Parathyroid adenoma (tissue), 2 donors: ENCODE measurements around the gene FIBP.

ENCODE experiments used
- H2AFZ ChIP-seq: fragments of 300-600 bp; sonication (generic); one replicate; pipeline ENCODE4 v1.7.0; 2017; ENCODE audit warnings: antibody characterized with exemption, mild to moderate bottlenecking
- H3K27ac ChIP-seq: fragments of 300-600 bp; sonication (generic); one replicate; pipeline ENCODE4 v1.7.0; 2017
- H3K27me3 ChIP-seq: fragments of 300-600 bp; sonication (generic); one replicate; pipeline ENCODE4 v1.7.0; 2017; ENCODE audit warnings: low read length; ENCODE audit not compliant: control insufficient read depth, insufficient read depth
- H3K36me3 ChIP-seq: fragments of 300-600 bp; sonication (generic); one replicate; pipeline ENCODE4 v1.7.0; 2017; ENCODE audit warnings: low read length; ENCODE audit not compliant: control insufficient read depth, insufficient read depth
- H3K4me1 ChIP-seq: fragments of 300-600 bp; sonication (generic); one replicate; pipeline ENCODE4 v1.7.0; 2017; ENCODE audit warnings: control low read depth
- H3K4me2 ChIP-seq: fragments of 300-600 bp; sonication (generic); one replicate; pipeline ENCODE4 v1.7.0; 2017; ENCODE audit warnings: low read length
- H3K4me3 ChIP-seq: fragments of 300-600 bp; sonication (generic); one replicate; pipeline ENCODE4 v1.7.0; 2017; ENCODE audit warnings: low read depth, low read length
- H3K79me2 ChIP-seq: fragments of 300-600 bp; sonication (generic); one replicate; pipeline ENCODE4 v1.7.0; 2017; ENCODE audit warnings: control low read depth
- H3K9ac ChIP-seq: fragments of 300-600 bp; sonication (generic); one replicate; pipeline ENCODE4 v1.7.0; 2017; ENCODE audit warnings: mild to moderate bottlenecking
- H3K9me3 ChIP-seq: fragments of 300-600 bp; sonication (generic); one replicate; pipeline ENCODE4 v1.7.0; 2017; ENCODE audit warnings: low read length; ENCODE audit not compliant: control insufficient read depth
- TF ChIP-seq, protein P1 (sequence below): fragments of 300-600 bp; sonication (generic); IDR thresholded peaks from one replicate; pipeline ENCODE4 v1.7.0; 2017; ENCODE audit warnings: antibody characterized with exemption, mild to moderate bottlenecking
- donor health status: primary hyperparathyroidism.

The FIBP gene

GRCh38 chr11:65917434-65918210 lies 29.4 kb upstream of the FIBP start:
- peak overlapping the region; percentile 86 for H3K4me3 ChIP-seq
- no peaks in the 10 kb centered on the region for H3K36me3 ChIP-seq
- H2AFZ ChIP-seq = no peak overlapping the region
- H3K27me3 ChIP-seq = no peaks in the 10 kb centered on the region
- no peaks in the 10 kb centered on the region for H3K9me3 ChIP-seq
- H3K4me1 ChIP-seq = no peaks in the 10 kb centered on the region
- H3K4me2 ChIP-seq = peak overlapping the region; percentile 96
- TF ChIP-seq, protein P1, sequence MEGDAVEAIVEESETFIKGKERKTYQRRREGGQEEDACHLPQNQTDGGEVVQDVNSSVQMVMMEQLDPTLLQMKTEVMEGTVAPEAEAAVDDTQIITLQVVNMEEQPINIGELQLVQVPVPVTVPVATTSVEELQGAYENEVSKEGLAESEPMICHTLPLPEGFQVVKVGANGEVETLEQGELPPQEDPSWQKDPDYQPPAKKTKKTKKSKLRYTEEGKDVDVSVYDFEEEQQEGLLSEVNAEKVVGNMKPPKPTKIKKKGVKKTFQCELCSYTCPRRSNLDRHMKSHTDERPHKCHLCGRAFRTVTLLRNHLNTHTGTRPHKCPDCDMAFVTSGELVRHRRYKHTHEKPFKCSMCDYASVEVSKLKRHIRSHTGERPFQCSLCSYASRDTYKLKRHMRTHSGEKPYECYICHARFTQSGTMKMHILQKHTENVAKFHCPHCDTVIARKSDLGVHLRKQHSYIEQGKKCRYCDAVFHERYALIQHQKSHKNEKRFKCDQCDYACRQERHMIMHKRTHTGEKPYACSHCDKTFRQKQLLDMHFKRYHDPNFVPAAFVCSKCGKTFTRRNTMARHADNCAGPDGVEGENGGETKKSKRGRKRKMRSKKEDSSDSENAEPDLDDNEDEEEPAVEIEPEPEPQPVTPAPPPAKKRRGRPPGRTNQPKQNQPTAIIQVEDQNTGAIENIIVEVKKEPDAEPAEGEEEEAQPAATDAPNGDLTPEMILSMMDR = no peak
- H3K79me2 ChIP-seq = peaks cover 2% of the 10 kb centered on the region
- no peak overlapping the region for H3K27ac ChIP-seq
- H3K9ac ChIP-seq = no peak overlapping the region

DNA sequence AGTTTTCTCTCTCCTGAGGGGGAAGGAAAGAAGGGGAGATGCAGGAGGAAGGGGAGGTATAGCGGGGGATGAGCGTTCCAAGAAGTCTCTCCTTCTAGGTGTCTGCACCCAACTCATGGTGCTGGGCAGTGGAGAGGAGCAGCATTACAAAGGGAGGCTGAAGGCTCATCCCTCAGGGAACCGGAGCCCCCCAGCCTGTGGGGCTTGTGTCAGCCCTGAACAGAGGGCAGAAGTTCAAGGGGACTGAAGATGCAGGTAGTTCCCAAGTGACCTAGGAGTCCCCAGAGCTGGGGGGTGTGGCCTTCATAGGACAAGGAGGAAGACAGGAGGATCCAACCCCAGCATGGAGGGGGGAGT lies 28.8 kb upstream of the FIBP start:
- no peak overlapping the region for H3K4me2 ChIP-seq
- H3K79me2 ChIP-seq = peaks cover 2% of the 10 kb centered on the region
- no peak overlapping the region for H3K4me3 ChIP-seq
- no peaks in the 10 kb centered on the region for H3K9me3 ChIP-seq
- H3K4me1 ChIP-seq = no peaks in the 10 kb centered on the region
- H3K27me3 ChIP-seq = no peaks in the 10 kb centered on the region
- H3K9ac ChIP-seq = no peak overlapping the region
- TF ChIP-seq, protein P1 = no peak
- no peaks in the 10 kb centered on the region for H3K36me3 ChIP-seq
- H3K27ac ChIP-seq = no peak overlapping the region
- no peak overlapping the region for H2AFZ ChIP-seq

DNA sequence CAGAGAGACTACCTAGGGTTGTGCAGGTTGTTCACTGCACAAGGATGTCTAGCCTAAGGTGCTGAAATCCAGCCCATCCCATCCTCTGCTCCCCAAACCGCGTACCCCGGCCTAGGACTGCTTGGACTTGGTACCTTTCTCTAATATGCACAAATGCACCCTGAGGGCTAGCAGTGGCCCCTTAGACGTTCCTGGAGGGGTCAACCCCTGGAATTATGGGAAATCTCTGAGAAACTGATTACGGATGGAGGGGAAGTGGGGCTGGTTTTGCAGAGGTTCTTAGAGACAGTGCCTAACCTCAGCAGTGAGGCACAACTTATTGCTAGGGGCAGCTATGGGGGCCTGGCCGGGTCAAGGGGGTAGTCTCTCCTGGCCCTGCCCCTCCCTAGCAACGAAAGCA lies 28.1 kb upstream of the FIBP start:
- Histone ChIP-seq H3K9me3 (no peaks in the 10 kb centered on the region), H3K79me2 (peaks cover 2% of the 10 kb centered on the region), H2AFZ (no peak overlapping the region), H3K4me3 (no peak overlapping the region), H3K36me3 (no peaks in the 10 kb centered on the region), H3K9ac (no peak overlapping the region), H3K4me1 (peaks cover 2% of the 10 kb centered on the region), H3K27ac (no peak overlapping the region), H3K4me2 (no peak overlapping the region), H3K27me3 (no peaks in the 10 kb centered on the region)
- TF ChIP-seq, protein P1 = no peak

DNA sequence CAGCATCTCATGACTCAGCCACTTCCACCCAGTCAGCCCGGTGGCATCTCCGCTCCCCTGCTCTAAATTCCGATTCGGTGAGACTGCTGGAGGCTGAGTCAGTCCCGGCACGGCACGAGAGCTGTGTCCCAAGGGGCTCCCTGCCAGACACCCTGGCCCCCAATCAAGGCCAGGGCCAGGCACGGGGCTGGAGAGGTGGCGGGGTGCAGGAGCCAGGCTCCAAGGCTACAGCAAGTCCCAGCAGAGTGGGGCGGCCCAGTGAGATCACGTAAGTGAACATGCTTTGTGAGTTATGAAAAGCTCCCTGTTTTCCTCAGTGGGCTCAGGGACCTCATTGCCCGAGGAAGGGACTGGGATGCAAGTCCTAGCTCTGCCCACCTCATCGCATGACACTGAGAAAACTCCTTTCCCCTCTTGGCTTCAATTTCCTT lies 27.6 kb upstream of the FIBP start:
- no peaks in the 10 kb centered on the region for H3K27me3 ChIP-seq
- H3K9ac ChIP-seq = no peak overlapping the region
- no peaks in the 10 kb centered on the region for H3K9me3 ChIP-seq
- H2AFZ ChIP-seq = no peak overlapping the region
- peaks cover 2% of the 10 kb centered on the region for H3K4me1 ChIP-seq
- TF ChIP-seq, protein P1 = no peak
- H3K36me3 ChIP-seq = no peaks in the 10 kb centered on the region
- peaks cover 2% of the 10 kb centered on the region for H3K79me2 ChIP-seq
- H3K4me2 ChIP-seq = no peak overlapping the region
- H3K4me3 ChIP-seq = no peak overlapping the region
- H3K27ac ChIP-seq = no peak overlapping the region
